Stimulated activated CD4-positive, alpha-beta T cell treated with anti-CD3 and anti-CD28 coated beads, Interleukin-15, amount 100 ng/mL, for 24 hours (primary cell): ENCODE results near the gene CLEC1A.
A peak's percentile ranks its signal among the peaks of the same experiment; 100 is the strongest.

Source experiments
- DNase-seq: peaks from one replicate; pipeline ENCODE4 v3.0.0-alpha.2; 2020

The CLEC1A gene, protein sequence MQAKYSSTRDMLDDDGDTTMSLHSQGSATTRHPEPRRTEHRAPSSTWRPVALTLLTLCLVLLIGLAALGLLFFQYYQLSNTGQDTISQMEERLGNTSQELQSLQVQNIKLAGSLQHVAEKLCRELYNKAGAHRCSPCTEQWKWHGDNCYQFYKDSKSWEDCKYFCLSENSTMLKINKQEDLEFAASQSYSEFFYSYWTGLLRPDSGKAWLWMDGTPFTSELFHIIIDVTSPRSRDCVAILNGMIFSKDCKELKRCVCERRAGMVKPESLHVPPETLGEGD

DNA sequence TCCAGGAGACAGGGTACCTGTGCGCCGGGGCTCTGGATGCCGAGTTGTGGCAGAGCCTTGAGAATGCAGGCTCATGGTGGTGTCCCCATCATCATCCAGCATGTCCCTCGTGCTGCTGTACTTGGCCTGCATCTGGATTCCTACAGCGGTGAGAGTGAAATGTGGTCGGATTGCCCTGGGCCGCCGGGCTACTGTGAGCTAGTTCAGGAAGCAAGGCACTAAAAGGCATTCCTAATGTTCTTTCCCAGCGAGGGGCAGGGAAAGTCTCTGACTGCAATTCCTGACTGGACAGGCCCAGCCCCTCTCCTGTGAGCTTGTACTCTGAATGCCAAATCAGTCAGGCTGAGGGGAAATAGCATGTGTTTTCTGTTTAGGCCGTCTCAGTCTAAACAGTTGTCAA, at the start of gene CLEC1A:
Gene CLEC1A (minus strand): TSS at position 195 of the 400 bp plus-strand sequence. CDS start 63 bp downstream, at position 132.
- no peak for DNase-seq

DNA sequence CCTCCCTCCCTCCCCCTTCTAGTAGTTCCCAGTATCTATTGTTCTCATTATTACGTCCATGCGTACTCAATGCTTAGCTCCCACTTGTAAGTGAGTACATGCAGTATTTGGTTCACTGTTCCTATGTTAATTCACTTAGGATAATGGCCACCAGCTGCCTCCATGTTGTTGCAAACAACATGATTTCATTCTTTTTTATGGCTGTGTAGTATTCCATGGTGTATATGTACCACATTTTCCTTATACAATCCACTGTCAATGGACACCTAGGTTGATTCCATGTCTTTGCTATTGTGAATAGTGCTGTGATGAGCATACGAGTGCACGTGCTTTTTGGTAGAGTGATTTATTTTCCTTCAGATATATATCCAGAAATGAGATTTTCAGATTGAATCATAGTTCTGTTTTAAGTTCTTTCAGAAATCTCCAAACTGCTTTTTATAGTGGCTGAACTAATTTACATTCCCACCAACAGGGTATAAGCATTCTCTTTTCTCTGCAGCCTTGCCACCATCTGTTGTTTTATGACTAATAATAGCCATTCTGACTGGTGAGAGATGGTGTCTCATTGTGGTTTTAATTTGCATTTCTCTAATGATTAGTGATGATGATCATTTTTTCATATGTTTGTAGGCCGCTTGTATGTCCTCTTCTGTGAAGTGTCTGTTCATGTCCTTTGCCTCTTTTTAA, 49.1 kb upstream of the CLEC1A start:
- no peak for DNase-seq

DNA sequence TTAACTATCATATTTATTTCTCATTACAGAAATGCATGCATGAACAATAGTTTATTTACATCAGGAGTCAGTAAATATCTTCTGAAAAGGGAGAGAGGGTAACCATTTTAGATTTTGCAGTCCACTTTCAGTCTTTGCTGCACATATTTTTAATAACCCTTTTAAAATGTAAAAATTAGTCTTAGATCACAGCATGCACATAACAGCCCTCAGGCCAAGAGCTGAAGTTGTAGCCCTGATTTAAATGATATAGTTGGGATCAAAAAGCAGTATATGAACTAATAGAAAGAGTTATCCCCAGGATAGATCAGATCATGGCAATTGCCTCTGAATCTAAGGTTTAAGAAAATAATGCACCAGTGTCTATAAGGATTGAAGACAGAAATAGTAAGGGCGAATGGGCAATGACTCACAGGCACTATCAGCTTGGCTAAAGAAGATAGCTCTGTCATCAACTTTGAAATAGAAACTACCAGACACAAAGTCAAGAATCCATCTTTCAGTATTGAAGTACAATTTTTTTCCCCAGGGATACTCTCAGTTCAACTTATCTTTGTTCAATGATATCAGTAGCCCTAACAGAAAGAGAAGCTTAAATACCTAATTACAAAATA, 44.3 kb upstream of the CLEC1A start:
- no peak for DNase-seq

DNA sequence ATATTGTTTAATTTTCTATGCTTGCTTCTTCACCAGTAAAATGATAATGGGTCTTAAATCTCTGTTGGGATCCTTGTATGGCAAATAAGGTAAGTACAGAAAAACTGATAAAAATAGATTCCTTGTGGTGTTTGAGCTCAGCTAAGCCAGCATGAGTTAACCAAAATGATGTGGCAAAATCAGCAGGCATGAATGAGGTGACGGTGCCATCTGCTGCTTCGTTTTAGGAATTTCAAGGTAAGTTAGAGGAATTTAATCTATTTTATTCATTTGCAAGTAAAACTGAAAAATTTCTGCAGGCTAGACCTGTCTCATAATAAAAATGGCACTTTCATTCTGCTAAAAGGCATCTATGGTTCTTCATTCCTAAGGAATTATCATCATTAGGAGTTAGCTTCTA, 41.2 kb upstream of the CLEC1A start:
- DNase-seq = peak; percentile 54

DNA sequence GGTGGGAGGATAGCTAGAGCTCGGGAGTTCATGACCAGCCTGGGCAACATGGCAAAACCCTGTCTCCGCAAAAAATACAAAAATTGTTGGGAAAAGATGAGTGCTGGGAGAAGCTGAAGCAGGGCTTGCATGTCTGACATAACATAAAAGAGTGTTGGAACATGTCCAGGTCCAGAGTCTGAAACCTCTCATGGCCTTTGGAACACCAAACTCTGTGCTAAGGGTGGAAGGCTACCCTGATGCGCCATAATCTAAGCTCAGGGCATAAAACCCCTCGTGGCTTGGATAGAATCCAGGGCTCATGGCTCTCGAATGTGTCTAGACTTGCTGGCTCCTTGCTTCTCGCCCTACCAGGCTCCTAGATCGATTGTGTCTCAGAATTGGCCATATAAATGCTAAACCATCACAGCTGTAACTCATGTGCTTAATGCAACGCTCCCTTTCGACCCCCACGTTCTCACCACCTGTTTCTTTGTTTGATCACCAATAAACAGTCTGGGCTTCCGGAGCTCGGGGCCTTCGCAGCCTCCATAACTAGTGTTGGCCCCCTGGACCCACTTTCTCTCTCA, 37.9 kb upstream of the CLEC1A start:
- no peak for DNase-seq

DNA sequence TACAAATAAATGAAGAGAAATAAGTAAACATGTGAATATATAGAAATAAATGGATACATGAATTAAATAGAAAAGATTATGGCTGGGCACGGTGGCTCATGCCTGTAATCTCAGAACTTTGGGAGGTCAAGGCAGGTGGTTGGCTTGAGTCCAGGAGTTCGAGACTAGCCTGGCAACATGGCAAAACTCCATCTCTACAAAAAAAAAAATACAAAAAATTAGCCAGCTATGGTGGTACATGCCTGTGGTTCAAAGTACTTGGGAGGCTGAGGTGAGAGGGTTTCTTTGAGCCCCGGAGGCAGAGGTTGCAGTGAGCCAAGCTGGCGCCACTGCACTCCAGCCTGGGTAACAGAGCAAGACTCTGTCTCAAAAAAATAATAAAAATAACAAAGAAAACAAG, 36.3 kb upstream of the CLEC1A start:
- no peak for DNase-seq

DNA sequence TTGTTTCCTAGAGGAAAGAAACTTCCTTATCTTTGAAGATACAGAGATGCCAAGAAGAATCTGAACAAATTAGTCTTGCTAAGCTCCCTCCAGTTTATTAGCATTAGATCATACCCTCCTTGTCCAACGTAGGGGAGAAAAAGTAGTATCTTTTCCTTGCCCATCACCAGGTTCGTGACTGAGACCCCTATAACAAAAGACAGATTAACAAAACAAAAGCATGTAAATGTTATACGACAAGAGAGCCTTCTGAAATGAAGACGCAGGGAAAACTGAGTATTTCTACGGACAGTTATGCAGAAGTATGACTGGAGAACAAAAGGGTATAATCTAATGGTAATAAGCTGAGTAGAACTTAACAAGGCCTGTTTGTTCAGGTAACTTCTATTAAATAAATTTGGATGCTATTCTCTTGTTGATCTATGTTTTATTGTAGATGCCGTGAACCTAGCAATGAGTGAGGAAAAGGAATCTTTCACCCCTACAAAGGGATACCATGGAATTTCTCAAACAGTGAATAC, 34.1 kb upstream of the CLEC1A start:
- no peak for DNase-seq

DNA sequence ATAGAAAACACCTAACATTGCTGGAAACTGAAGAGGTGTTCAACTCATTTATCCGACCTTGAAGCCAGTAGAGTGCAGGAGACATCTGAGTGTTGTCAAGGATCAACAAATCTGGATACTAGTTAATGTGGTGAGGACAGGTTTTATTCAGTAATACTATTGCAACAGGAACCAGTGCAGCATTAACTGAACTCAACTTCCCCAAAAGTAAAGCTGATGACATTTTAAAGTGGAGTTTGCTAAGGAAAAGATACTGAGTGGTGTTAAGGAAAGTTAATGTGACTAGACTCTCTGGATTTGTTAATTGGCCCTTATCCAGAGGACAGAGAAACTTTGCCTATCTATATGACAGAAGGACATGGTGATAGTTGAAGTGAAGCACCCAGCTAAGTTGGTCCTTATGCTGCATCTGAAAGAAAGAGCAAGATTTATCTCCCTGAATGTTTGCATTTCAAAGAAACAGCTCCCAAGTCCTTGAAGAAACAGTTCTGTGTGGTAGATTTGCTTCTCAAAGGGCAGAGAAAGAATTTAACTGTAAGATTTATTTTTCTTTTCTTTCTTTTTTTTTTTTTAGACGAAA, 32.4 kb upstream of the CLEC1A start:
- DNase-seq = no peak

DNA sequence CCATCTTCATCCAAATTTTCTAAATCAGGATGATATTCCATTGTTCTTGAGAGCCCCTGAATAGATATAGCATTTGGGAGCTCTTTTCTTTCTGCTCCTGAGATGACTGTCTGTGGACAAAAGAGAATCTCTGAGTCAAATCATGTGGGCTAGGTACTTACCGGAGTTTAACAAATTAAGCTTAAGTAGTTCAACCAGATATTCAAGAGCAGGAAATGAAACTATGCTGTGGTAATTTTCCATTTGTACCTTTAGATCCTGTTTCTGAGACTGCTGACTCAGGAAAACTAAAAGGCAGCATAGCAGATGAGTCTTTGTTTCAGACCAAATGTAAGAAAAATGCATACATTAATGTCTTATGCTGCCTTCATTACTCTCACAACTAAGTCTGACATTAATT, 31.3 kb upstream of the CLEC1A start, which contains the start of gene CLEC7A:
Gene CLEC7A (minus strand): TSS at position 158 of the 400 bp plus-strand sequence. CDS start 117 bp downstream, at position 41.
- no peak for DNase-seq

DNA sequence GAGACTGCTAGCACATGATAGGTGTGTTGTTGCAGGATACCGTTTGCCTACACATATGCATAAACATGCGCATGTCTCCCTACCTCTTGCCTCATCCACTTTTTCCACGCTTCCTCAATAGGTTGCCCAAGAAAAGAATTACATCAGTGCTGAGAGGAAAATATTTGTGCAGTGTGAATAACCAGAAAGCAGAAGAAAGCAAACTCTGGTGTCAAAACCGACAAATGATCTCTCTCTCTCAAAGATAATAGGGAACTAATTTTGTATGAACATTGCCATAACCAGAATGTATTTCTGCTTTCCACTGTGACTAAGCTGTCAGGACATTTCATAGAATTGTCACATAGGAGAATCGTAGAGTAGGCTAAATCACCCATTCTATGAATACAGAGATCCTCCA, 29.9 kb upstream of the CLEC1A start:
- no peak for DNase-seq

DNA sequence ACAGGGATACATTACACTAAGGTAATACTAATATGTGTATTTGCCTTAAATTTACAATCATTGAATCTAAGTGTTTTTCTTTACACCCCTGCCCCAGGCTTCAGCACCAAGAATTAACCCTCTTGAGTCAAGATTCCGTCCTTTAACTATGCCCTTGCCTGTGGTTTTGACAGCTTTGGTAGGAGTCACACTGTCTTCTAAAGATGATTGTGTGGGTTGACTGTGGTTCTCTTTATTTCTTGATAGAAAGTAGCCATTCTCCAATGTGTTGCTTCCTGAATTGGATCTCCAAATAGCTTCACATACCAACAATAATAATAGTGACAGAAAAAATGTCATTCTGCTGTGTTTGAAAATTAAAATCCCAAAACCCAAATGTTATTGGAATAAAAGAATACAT, 27.6 kb upstream of the CLEC1A start:
- DNase-seq = no peak

DNA sequence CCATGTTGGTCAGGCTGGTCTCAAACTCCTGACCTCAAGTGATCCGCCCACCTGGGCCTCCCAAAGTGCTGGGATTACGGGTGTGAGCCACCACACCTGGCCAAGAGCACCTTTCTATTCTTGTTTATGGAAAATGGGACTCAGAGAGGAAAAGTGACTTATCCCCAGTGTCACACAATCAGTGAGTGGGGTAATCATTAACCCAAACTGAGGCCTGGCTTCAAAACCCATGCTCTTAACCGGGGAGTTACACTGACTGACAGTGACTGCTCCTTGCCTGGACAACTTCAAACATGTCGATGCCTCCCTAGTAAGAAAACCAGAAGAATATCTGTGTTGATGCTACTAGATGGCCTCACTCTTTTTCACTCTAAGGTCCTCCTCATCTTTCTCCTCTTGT, 23.9 kb upstream of the CLEC1A start:
- DNase-seq = no peak

DNA sequence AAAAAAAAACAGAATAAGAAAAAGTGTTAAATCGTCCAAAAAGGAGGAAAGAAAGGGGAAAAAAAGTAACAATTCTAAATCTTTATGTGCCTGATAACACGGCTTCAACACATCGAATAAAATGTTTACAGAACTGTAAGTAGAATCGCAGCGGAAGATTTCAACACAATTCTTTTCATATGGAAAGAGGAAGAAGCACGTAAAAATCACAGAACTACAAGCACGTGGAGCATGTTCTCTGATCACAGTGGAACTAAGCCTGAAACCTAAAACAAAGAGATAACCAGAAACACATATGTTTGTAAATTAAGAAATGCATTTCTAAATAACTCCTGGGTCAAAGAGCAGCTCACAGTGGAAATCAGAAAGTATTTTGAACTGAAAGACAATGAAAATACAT, 22.5 kb upstream of the CLEC1A start:
- DNase-seq = no peak

DNA sequence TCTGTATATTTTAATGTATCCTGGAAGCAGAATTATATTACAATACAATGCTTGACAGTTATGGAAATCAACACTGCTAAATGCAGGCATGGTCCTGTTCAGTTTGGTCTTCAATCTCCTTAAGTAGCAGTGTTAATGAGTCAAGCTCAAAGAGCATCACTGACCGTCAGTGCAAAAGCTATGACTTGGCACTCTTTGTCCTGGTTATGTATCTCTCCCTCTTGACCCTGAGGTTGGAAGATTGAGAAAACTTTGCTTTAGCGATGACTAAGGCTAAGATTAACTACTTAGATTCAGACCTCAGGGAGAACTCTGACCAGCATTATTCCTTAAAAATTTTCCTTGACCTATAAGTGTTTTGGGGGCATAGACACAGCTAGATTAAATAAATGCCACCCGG, 20.3 kb upstream of the CLEC1A start:
- DNase-seq = no peak

DNA sequence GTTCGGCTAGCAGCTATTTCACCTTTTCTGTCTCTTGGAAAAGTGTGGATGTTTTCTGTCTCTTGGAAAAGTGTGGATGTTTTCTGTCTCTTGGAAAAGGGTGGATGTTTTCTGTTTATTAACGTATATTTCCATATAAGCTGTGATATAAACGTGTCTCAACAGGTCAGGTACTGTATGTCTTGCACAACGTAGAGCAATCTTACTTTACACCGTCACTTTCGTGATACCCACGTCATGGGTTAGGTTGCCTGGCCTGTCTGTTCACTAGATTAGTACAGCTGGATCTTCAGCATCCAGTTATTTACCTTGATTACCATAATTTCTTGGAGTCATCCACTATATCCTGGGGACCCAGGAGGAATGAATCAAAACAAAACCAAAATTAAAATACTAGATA, 17.1 kb upstream of the CLEC1A start:
- no peak for DNase-seq

DNA sequence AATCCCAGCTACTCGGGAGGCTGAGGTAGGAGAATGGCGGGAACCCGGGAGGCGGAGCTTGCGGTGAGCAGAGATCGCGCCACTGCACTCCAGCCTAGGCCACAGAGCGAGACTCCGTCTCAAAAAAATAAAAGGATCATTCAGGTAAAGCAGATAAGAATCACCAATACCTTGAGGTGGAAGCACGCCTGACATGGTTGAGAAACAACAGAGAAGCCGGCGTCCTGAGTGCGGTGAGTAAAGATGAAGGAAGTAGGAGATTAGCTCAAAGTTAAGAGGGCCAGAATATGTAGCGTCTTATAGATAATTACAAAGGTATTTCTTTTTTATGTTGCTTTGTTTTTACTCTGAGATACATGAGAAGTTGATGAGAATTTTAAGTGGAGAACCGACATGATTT, 16.5 kb upstream of the CLEC1A start:
- no peak for DNase-seq

DNA sequence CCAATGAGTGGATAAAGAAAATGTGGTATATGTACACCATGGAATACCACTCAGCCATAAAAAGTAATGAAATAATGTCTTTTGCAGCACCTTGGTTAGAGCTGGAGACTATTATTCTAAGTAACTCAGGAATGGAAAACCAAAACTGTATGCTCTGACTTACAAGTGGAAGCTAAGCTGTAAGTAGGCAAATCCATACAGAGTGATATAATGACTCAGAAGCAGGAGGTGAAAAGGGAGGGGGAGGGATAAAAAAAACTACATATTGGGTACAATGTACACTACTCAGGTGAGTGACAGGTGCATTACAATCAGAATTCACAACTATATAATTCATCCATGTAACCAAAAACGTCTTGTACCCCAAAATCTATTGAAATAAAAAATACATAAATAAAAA, 15.1 kb upstream of the CLEC1A start:
- DNase-seq = no peak

DNA sequence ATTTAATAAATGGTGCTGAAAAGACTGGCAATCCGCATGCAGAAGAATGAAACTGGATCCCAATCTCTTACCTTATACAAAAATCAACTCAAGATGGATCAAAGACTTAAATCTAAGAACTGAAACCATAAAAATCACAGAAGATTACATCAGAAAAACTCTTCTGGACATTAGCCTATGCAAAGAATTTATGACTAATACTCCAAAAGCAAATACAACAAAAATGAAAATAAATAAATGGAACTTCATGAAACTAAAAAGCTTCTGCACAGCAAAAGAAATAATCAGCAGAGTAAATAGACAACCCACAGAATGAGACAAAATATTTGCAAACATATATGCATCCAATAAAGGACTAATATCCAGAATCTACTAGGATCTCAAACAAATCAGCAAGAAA, 14.3 kb upstream of the CLEC1A start:
- no peak for DNase-seq

DNA sequence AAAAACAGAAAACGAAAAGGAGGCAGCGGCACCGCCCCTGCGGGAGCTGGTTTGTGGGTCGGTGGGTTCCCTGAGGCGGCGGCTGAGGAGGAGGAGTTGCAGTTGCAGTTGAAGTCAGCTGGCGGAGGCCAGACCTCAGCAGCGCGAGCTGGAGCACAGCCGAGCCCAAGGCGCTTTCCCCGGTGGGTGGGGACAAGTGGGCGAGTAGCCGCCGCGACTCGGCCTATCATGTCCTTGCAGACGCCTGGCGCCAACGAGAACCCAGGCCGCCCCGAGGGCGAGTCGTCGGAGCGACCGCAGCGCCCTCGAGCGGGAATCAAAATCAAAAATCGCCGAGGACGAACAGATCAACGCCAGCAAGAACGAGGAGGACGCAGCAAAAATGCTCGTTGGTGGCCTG, 12.7 kb upstream of the CLEC1A start:
- DNase-seq = no peak

DNA sequence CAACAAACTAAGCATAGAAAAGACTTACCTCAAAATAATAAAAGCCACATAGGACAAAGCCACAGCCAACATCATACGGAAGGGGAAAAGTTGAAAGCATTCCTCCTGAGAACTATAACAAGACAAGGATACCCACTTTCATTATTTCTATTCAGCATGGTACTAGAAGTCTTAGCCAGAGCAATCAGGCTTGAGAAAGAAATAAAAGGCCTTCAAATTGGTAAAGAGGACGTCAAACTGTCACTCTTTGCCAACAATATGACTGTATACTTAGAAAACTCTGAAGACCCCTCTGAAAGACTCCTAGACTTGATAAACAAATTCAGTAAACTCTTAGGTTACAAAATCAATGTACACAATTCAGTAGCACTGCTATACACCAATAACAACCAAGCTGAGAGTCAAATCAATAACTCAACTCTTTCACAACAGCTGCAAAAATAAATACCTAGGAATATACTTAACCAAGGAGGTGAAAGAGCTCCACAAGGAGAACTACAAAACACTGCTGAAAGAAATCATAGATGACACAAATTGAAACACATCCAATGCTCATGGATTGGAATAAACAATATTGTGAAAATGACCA, 11.6 kb upstream of the CLEC1A start:
- no peak for DNase-seq

DNA sequence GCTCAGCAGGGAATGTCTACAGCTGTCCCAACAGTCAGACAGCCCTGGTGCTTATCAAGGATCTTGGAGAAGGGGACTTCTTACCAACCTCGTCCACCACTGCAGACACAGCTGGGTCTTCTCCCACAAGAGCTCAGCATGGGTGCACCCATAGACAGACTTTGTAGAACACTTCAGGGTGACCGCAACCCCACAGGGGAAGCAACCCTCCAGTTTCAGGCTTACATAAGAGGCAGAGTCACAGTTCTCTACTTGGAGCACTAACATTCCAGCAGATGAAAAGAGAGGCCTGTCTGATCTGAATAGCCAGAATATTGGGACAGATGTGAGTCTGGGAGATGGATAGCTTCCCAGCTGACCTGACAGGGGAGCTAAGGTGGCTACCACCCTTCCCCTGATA, 3.5 kb upstream of the CLEC1A start:
- DNase-seq = no peak

DNA sequence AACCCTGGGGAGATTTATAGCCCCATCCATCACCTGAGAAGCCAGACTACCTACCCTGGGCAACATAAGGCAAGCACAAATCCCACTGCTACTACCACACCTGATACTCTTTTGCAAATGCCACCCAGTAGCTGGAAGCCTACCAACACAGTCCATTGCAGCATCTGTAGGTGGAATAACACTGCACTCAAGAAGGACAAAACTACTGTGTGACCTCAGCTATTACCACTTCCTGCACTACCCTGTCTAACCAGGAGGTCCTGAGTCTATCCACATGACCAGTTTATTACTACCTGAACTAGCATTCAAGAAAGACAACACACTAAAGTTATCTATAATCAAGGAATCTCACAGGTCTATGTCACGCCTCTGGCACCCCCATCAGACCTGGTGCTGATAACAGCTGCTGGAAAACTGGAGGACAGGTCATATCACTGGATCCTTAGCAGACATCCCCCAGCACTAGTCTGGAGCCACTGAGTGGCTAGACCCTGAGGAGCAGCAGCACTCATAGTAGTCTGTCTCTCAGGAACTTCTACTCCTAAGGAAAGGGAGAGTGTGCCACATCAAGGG, 2.9 kb upstream of the CLEC1A start:
- no peak for DNase-seq
